T-cell (primary cell): ENCODE results near the gene TRIP6. TPM values are rescaled to one million over a fixed set of nuclear protein-coding genes. Genes with fewer than 3 reads are reported as not detected.
"Not testable (repeated sequence)": the region's sequence is repeated elsewhere in the genome, so short reads cannot be mapped to it uniquely, and the experiment has no call there.

Experiments used
- ATAC-seq, 4 experiments: fragments of 200-7000 bp in 3 of 4; fragments of 150-1000 bp in 1 of 4; cut with Tn5 transposase; replicated peaks in 1 of 4; 1 replicate in 3 of 4; 2 replicates in 1 of 4; pipeline ENCODE4 v1.10.0; 2021; ENCODE audit warnings: moderate library complexity in 3 of 4, mild to moderate bottlenecking in 2 of 4, moderate number of reproducible peaks in 1 of 4
- CTCF ChIA-PET, 2 donors: fragments of 300-600 bp; sonication (Branson Sonifier 250); formaldehyde crosslinking; loops; one replicate each; lab custom pipeline; 2022; ENCODE audit warnings: antibody characterized with exemption in 2 of 2; lab: Charles Lee
- POLR2A ChIA-PET, 2 donors: fragments of 300-600 bp; sonication (Branson Sonifier 250); formaldehyde crosslinking; loops; one replicate each; lab custom pipeline; 2022; ENCODE audit warnings: antibody characterized with exemption in 2 of 2; lab: Charles Lee
- DNase-seq, 35 experiments: peaks; one replicate each; pipeline versions ENCODE4 v3.0.0 to v3.0.0-alpha.2; 2013 to 2023
- H3K27ac ChIP-seq: one replicate; pipeline ENCODE4 v1.5.1; 2013; ENCODE audit warnings: low read length
- H3K27me3 ChIP-seq, 2 experiments: replicated peaks in 1 of 2; 1 replicate in 1 of 2; 2 replicates in 1 of 2; pipeline versions ENCODE4 v1.6.1 to v1.7.0; 2013; ENCODE audit warnings: low read length in 1 of 2, mixed read lengths in 1 of 2; ENCODE audit not compliant: control insufficient read depth in 2 of 2, insufficient read depth in 2 of 2; ENCODE audit errors: extremely low read depth in 1 of 2
- H3K36me3 ChIP-seq, 2 donors: 1 replicate in 1 of 2; 2 replicates in 1 of 2; pipeline versions ENCODE4 v1.6.1 to v1.7.0; 2013; ENCODE audit warnings: low read length in 1 of 2; ENCODE audit not compliant: control insufficient read depth in 2 of 2, insufficient read depth in 1 of 2; ENCODE audit errors: extremely low read depth in 1 of 2
- H3K4me1 ChIP-seq, 2 experiments: 1 replicate in 1 of 2; 2 replicates in 1 of 2; pipeline versions ENCODE4 v1.6.1 to v1.7.0; 2013; ENCODE audit warnings: low read length in 2 of 2, mixed read lengths in 1 of 2; ENCODE audit not compliant: insufficient read depth in 2 of 2, control insufficient read depth in 1 of 2; ENCODE audit errors: extremely low read depth in 1 of 2
- H3K4me3 ChIP-seq, 2 donors: 1 replicate in 1 of 2; 2 replicates in 1 of 2; pipeline versions ENCODE4 v1.5.1 to v1.7.0; 2013; ENCODE audit warnings: mild to moderate bottlenecking in 2 of 2, low read length in 1 of 2, moderate library complexity in 1 of 2; ENCODE audit not compliant: control insufficient read depth in 1 of 2; ENCODE audit errors: extremely low read depth in 1 of 2
- H3K9me3 ChIP-seq: 2 replicates; pipeline ENCODE4 v1.7.0; 2013
- H3K27ac Mint-ChIP-seq, 2 donors: one replicate each; pipeline ENCODE4 v1.8.0; 2020 to 2021; ENCODE audit warnings: mild to moderate bottlenecking in 2 of 2, mixed read lengths in 2 of 2
- H3K27me3 Mint-ChIP-seq, 2 donors: one replicate each; pipeline ENCODE4 v1.8.0; 2021 to 2022; ENCODE audit warnings: mixed read lengths in 2 of 2
- H3K36me3 Mint-ChIP-seq: one replicate; pipeline ENCODE4 v1.8.0; 2021; ENCODE audit warnings: mixed read lengths
- H3K4me1 Mint-ChIP-seq, 3 donors: one replicate each; pipeline ENCODE4 v1.8.0; 2020 to 2022; ENCODE audit warnings: mixed read lengths in 3 of 3, mild to moderate bottlenecking in 1 of 3
- H3K4me3 Mint-ChIP-seq, 3 donors: one replicate each; pipeline ENCODE4 v1.8.0; 2020 to 2022; ENCODE audit warnings: mild to moderate bottlenecking in 3 of 3, mixed read lengths in 3 of 3, moderate library complexity in 3 of 3
- H3K9me3 Mint-ChIP-seq, 3 donors: one replicate each; pipeline ENCODE4 v1.8.0; 2020 to 2022; ENCODE audit warnings: mixed read lengths in 3 of 3
- WGBS: methylation state at CpG from one replicate; pipeline ENCODE4 v1.1.5; 2013; ENCODE audit warnings: missing lambda C conversion rate; ENCODE audit not compliant: insufficient coverage; 5-methylcytosine and 5-hydroxymethylcytosine counted together
- total RNA-seq, 35 experiments: library from RNA in 6 of 35; stranded (reverse) in 6 of 35; fragments of 120-200 nt in 1 of 35; gene quantifications; one replicate each; pipeline versions ENCODE4 v1.2.1 to v1.2.4 and lab custom pipeline; 2013 to 2026

Gene TRIP6
- total RNA-seq, 5 donors from 2014 or later (not counting 1 experiment from before 2014, with no cell fraction given): 5.6 to 14.6 (median 8.8) TPM

GRCh38 chr7:100852048-100852872, 14.9 kb upstream of the TRIP6 start, which contains the start of gene SLC12A9:
SLC12A9 (plus strand) TSS chr7:100852713; CDS start chr7:100854198, 1,485 bp downstream.
- peaks cover 11 to 32% (median 19%) of the 10 kb centered on the region in 3 donors for H3K4me1 Mint-ChIP-seq
- ChIA-PET POLR2A (interaction anchor here (0.5 to 1.0 kb wide), 4 partner anchors 10 to 147 kb away, joined by 3 to 7 read pairs (median 5); partner anchors contain the start of gene POP7 (in 1 of the 2)), CTCF (interaction anchor here (0.5 to 1.8 kb wide), 15 partner anchors 10 to 950 kb away, joined by 3 to 23 read pairs (median 6); partner anchors contain the start of genes POP7 (in 2 of the 2), SRRT (in 1 of the 2) and UFSP1 (in 1 of the 2))
- peaks cover 0 to 13% of the 10 kb centered on the region in 2 donors for H3K36me3 ChIP-seq
- under 1% methylated on average over 63 of the region's 71 CpGs for WGBS
- H3K9me3 ChIP-seq: no peaks in the 10 kb centered on the region
- no peaks in the 10 kb centered on the region for H3K27me3 Mint-ChIP-seq
- H3K4me3 Mint-ChIP-seq: peak within 1 kb of the TSS; percentile 86 to 90 (median 89)
- peak within 1 kb of the TSS; percentile 84 to 88 for H3K27ac Mint-ChIP-seq
- peaks cover 8% of the 10 kb centered on the region for H3K36me3 Mint-ChIP-seq
- H3K4me1 ChIP-seq: peaks cover 3 to 26% of the 10 kb centered on the region in 2 experiments
- H3K9me3 Mint-ChIP-seq: no peaks in the 10 kb centered on the region
- peak; percentile 66 to 89 (median 77) for DNase-seq
- no peaks in the 10 kb centered on the region for H3K27me3 ChIP-seq
- H3K4me3 ChIP-seq: peak within 1 kb of the TSS; percentile 66 to 68
- peak; percentile 93 to 97 (median 96) for ATAC-seq
- H3K27ac ChIP-seq: peak within 1 kb of the TSS; percentile 70

- Mint-ChIP-seq H3K9me3 (no peaks in the 10 kb centered on the region), H3K36me3 (peaks cover 12% of the 10 kb centered on the region), H3K4me3 (peak overlapping the region; percentile 86 to 90 (median 89)), H3K27me3 (no peaks in the 10 kb centered on the region), H3K4me1 (peaks cover 11 to 32% (median 19%) of the 10 kb centered on the region in 3 donors), H3K27ac (peak overlapping the region; percentile 23 to 52)
- Histone ChIP-seq H3K27ac (no peak overlapping the region), H3K36me3 (peaks cover 0 to 20% of the 10 kb centered on the region in 2 donors), H3K4me1 (peaks cover 3 to 26% of the 10 kb centered on the region in 2 experiments), H3K27me3 (no peaks in the 10 kb centered on the region), H3K4me3 (no peak overlapping the region), H3K9me3 (no peaks in the 10 kb centered on the region)
- 95% methylated on average over 6 of the region's 14 CpGs for WGBS
- CTCF ChIA-PET: interaction anchor here in 1 of 2 donors (0.7 kb wide), 2 partner anchors 17 to 201 kb away, joined by 3 to 4 read pairs; no protein-coding TSS in a partner anchor
- DNase-seq (no peak), ATAC-seq (no peak)
- POLR2A ChIA-PET: no interaction called here
Observed at GRCh38 chr7:100854146-100854895, 12.9 kb upstream of the TRIP6 start.

- H3K27me3 ChIP-seq, H3K9me3 Mint-ChIP-seq, DNase-seq, H3K4me3 ChIP-seq, H3K27ac ChIP-seq, H3K9me3 ChIP-seq, ATAC-seq, CTCF ChIA-PET, H3K27me3 Mint-ChIP-seq, POLR2A ChIA-PET: not testable (repeated sequence)
- WGBS: 95% methylated on average over 6 of the region's 9 CpGs
- Mint-ChIP-seq H3K4me3 (peak overlapping the region in 1 of 3 donors; percentile 90), H3K36me3 (peaks cover 17% of the 10 kb centered on the region), H3K27ac (peak overlapping the region in 1 of 2 donors; percentile 11), H3K4me1 (peaks cover 14 to 32% (median 19%) of the 10 kb centered on the region in 3 donors)
- Histone ChIP-seq H3K36me3 (peaks cover 0 to 25% of the 10 kb centered on the region in 2 donors), H3K4me1 (peaks cover 3 to 26% of the 10 kb centered on the region in 2 experiments)
Observed at GRCh38 chr7:100854899-100855298, 12.3 kb upstream of the TRIP6 start.

- CTCF ChIA-PET: interaction anchor here in 1 of 2 donors (0.6 kb wide), 1 partner anchor 155 kb away, joined by 5 read pairs; no protein-coding TSS in a partner anchor
- ATAC-seq (no peak), DNase-seq (no peak)
- H3K27me3 ChIP-seq: no peaks in the 10 kb centered on the region
- no peak overlapping the region for H3K27ac ChIP-seq
- Mint-ChIP-seq H3K27ac (peak overlapping the region; percentile 14 to 24), H3K36me3 (peaks cover 23% of the 10 kb centered on the region), H3K9me3 (no peaks in the 10 kb centered on the region), H3K4me1 (peaks cover 18 to 32% (median 19%) of the 10 kb centered on the region in 3 donors), H3K4me3 (no peak overlapping the region), H3K27me3 (no peaks in the 10 kb centered on the region)
- peaks cover 3 to 26% of the 10 kb centered on the region in 2 experiments for H3K4me1 ChIP-seq
- no peak overlapping the region for H3K4me3 ChIP-seq
- no peaks in the 10 kb centered on the region for H3K9me3 ChIP-seq
- peaks cover 4 to 32% of the 10 kb centered on the region in 2 donors for H3K36me3 ChIP-seq
- POLR2A ChIA-PET: no interaction called here
- 98% methylated on average over 8 of the region's 10 CpGs for WGBS
Observed at GRCh38 chr7:100855515-100855914, 11.7 kb upstream of the TRIP6 start.

GRCh38 chr7:100856871-100857282, 10.3 kb upstream of the TRIP6 start:
- Histone ChIP-seq H3K27me3 (no peaks in the 10 kb centered on the region), H3K9me3 (no peaks in the 10 kb centered on the region), H3K4me3 (no peak overlapping the region), H3K4me1 (peaks cover under 1 to 20% of the 10 kb centered on the region in 2 experiments), H3K27ac (no peak overlapping the region), H3K36me3 (peaks cover 11 to 42% of the 10 kb centered on the region in 2 donors)
- POLR2A ChIA-PET: no interaction called here
- WGBS: 97% methylated on average over 14 of the region's 16 CpGs
- Mint-ChIP-seq H3K36me3 (peaks cover 28% of the 10 kb centered on the region), H3K27ac (no peak overlapping the region), H3K9me3 (no peaks in the 10 kb centered on the region), H3K27me3 (no peaks in the 10 kb centered on the region), H3K4me3 (no peak overlapping the region), H3K4me1 (peaks cover 15 to 29% (median 15%) of the 10 kb centered on the region in 3 donors)
- CTCF ChIA-PET: no interaction called here
- no peak for DNase-seq
- no peak for ATAC-seq

- Mint-ChIP-seq H3K9me3 (no peaks in the 10 kb centered on the region), H3K27me3 (no peaks in the 10 kb centered on the region), H3K4me1 (peaks cover 5 to 11% (median 7%) of the 10 kb centered on the region in 3 donors), H3K36me3 (peaks cover 44% of the 10 kb centered on the region), H3K27ac (no peak overlapping the region), H3K4me3 (no peak overlapping the region)
- Histone ChIP-seq H3K4me1 (no peaks in the 10 kb centered on the region), H3K27ac (no peak overlapping the region), H3K9me3 (no peaks in the 10 kb centered on the region), H3K27me3 (no peaks in the 10 kb centered on the region), H3K4me3 (no peak overlapping the region), H3K36me3 (peaks cover 17 to 55% of the 10 kb centered on the region in 2 donors)
- ChIA-PET CTCF (no interaction called here), POLR2A (no interaction called here)
- no peak for ATAC-seq
- WGBS: 92% methylated on average over 12 of the region's 15 CpGs
- DNase-seq: no peak
Observed at GRCh38 chr7:100859856-100860255, 7.3 kb upstream of the TRIP6 start.
